Activated gamma-delta T cell treated with Interleukin-2 at 50 U/mL for 16 hours (primary cell): ENCODE measurements around the gene PTPRD.
"Not testable (repeated sequence)": the region's sequence is repeated elsewhere in the genome, so short reads cannot be mapped to it uniquely, and the experiment has no call there.

Source experiments
- DNase-seq: peaks from one replicate; pipeline ENCODE4 v3.0.0-alpha.2; 2020

PTPRD gene

GRCh38 chr9:9560382-9561035, 1052.3 kb downstream of the PTPRD start:
- DNase-seq = no peak

- no peak for DNase-seq
Observed at GRCh38 chr9:9558907-9559306, 1053.9 kb downstream of the PTPRD start.

GRCh38 chr9:9557804-9558334, 1054.9 kb downstream of the PTPRD start:
- no peak for DNase-seq

- no peak for DNase-seq
Observed at GRCh38 chr9:9556865-9557803, 1055.7 kb downstream of the PTPRD start.

GRCh38 chr9:9552665-9553064, 1060.1 kb downstream of the PTPRD start:
- no peak for DNase-seq

- no peak for DNase-seq
Observed at GRCh38 chr9:9538766-9539165, 1074.0 kb downstream of the PTPRD start.

- DNase-seq = no peak
Observed at GRCh38 chr9:9538356-9538755, 1074.4 kb downstream of the PTPRD start.

- no peak for DNase-seq
Observed at GRCh38 chr9:9536523-9536922, 1076.3 kb downstream of the PTPRD start.

- DNase-seq = no peak
Observed at GRCh38 chr9:9523476-9524139, 1089.2 kb downstream of the PTPRD start.

GRCh38 chr9:9522406-9522805, 1090.4 kb downstream of the PTPRD start:
- DNase-seq = no peak

GRCh38 chr9:9521033-9521779, 1091.6 kb downstream of the PTPRD start:
- DNase-seq = no peak

- no peak for DNase-seq
Observed at GRCh38 chr9:9504869-9505268, 1107.9 kb downstream of the PTPRD start.

- no peak for DNase-seq
Observed at GRCh38 chr9:9499546-9499945, 1113.3 kb downstream of the PTPRD start.

- no peak for DNase-seq
Observed at GRCh38 chr9:9498846-9499245, 1114.0 kb downstream of the PTPRD start.

- DNase-seq = no peak
Observed at GRCh38 chr9:9498128-9498527, 1114.7 kb downstream of the PTPRD start.

GRCh38 chr9:9494336-9494735, 1118.5 kb downstream of the PTPRD start:
- DNase-seq = no peak

- DNase-seq = no peak
Observed at GRCh38 chr9:9492506-9492905, 1120.3 kb downstream of the PTPRD start.

- no peak for DNase-seq
Observed at GRCh38 chr9:9489183-9489582, 1123.6 kb downstream of the PTPRD start.

GRCh38 chr9:9483175-9483574, 1129.6 kb downstream of the PTPRD start:
- DNase-seq = no peak

- no peak for DNase-seq
Observed at GRCh38 chr9:9478741-9479140, 1134.1 kb downstream of the PTPRD start.

- DNase-seq = no peak
Observed at GRCh38 chr9:9469271-9469670, 1143.5 kb downstream of the PTPRD start.

- not testable (repeated sequence) for DNase-seq
Observed at GRCh38 chr9:9441874-9442273, 1170.9 kb downstream of the PTPRD start.

GRCh38 chr9:9437641-9438040, 1175.2 kb downstream of the PTPRD start:
- DNase-seq = no peak
